HG03135 (cell line): Measurements from ENCODE around the gene TRMT1.
"Not testable (repeated sequence)": the region's sequence is repeated elsewhere in the genome, so short reads cannot be mapped to it uniquely, and the experiment has no call there.

Source experiments
- ATAC-seq: cut with Tn5 transposase; IDR thresholded peaks from one replicate; pipeline ENCODE4 v1.9.1; 2021; ENCODE audit warnings: mild to moderate bottlenecking, moderate library complexity; ENCODE audit not compliant: unreplicated experiment

Gene TRMT1

GRCh38 chr19:13150931-13151604, 34.5 kb upstream of the TRMT1 start:
- no peak for ATAC-seq

GRCh38 chr19:13150187-13150930, 33.8 kb upstream of the TRMT1 start, which contains the start of the genes IER2 and STX10:
Gene IER2 (plus strand): TSS chr19:13150411. CDS start chr19:13153187, 2,776 bp downstream.
Gene STX10 (minus strand): TSS chr19:13150375. CDS start chr19:13150173, 202 bp downstream.
- ATAC-seq, result peak; percentile 34

GRCh38 chr19:13149628-13150186, 33.2 kb upstream of the TRMT1 start:
- ATAC-seq, result no peak

GRCh38 chr19:13149173-13149627, 32.7 kb upstream of the TRMT1 start:
- not testable (repeated sequence) for ATAC-seq

- no peak for ATAC-seq
Observed at GRCh38 chr19:13146763-13147563, 30.4 kb upstream of the TRMT1 start.

- no peak for ATAC-seq
Observed at GRCh38 chr19:13139633-13140311, 23.2 kb upstream of the TRMT1 start.

GRCh38 chr19:13138916-13139198, 22.3 kb upstream of the TRMT1 start:
- no peak for ATAC-seq

GRCh38 chr19:13138171-13138915, 21.8 kb upstream of the TRMT1 start:
- ATAC-seq, result no peak

GRCh38 chr19:13137290-13137794, 20.8 kb upstream of the TRMT1 start:
- ATAC-seq, result no peak

GRCh38 chr19:13135068-13136062, 18.8 kb upstream of the TRMT1 start:
- ATAC-seq, result no peak

- no peak for ATAC-seq
Observed at GRCh38 chr19:13134626-13135025, 18.1 kb upstream of the TRMT1 start.

- no peak for ATAC-seq
Observed at GRCh38 chr19:13133241-13133870, 16.8 kb upstream of the TRMT1 start.

- ATAC-seq, result no peak
Observed at GRCh38 chr19:13132471-13133180, 16.1 kb upstream of the TRMT1 start.

- ATAC-seq, result no peak
Observed at GRCh38 chr19:13130886-13131490, 14.4 kb upstream of the TRMT1 start.

GRCh38 chr19:13129384-13129783, 12.8 kb upstream of the TRMT1 start:
- no peak for ATAC-seq

GRCh38 chr19:13128583-13128982, 12.0 kb upstream of the TRMT1 start:
- ATAC-seq, result no peak
